GM08714 (cell line): Measurements from ENCODE around the gene NDST1.

Experiments used
- H3K4me3 ChIP-seq: fragments of 200-500 bp; sonication (Bioruptor generic); 2 replicates; pipeline ENCODE4 v1.5.1; 2014; ENCODE audit warnings: mild to moderate bottlenecking, low read length, inconsistent platforms
- ZNF274 ChIP-seq: IDR thresholded peaks from 2 replicates; pipeline ENCODE4 v1.6.1; 2012; ENCODE audit warnings: mild to moderate bottlenecking, low read depth, low read length

NDST1 gene

GRCh38 chr5:150604894-150605440 is 97.0 kb downstream of the NDST1 start:
- no peak overlapping the region for H3K4me3 ChIP-seq
- no peak for TF ChIP-seq ZNF274

- no peak overlapping the region for H3K4me3 ChIP-seq
- no peak for TF ChIP-seq ZNF274
Observed at GRCh38 chr5:150605546-150605945, 97.6 kb downstream of the NDST1 start.

GRCh38 chr5:150606476-150606875 is 98.5 kb downstream of the NDST1 start:
- H3K4me3 ChIP-seq = no peak overlapping the region
- no peak for TF ChIP-seq ZNF274

- TF ChIP-seq ZNF274 = no peak
- H3K4me3 ChIP-seq = no peak overlapping the region
Observed at GRCh38 chr5:150607105-150607504, 99.2 kb downstream of the NDST1 start.
